Lower lobe of right lung (tissue), 2 donors: ENCODE results near the gene NMNAT3. TPM values are rescaled to one million over a fixed set of nuclear protein-coding genes. Genes with fewer than 3 reads are reported as not detected.

ENCODE experiments used
- ATAC-seq, 2 donors: fragments of 200-7000 bp; cut with Tn5 transposase; one replicate each; pipeline ENCODE4 v1.9.1; 2020 to 2022; ENCODE audit warnings: mild to moderate bottlenecking in 2 of 2, moderate library complexity in 2 of 2
- DNase-seq: peaks from one replicate; pipeline ENCODE4 v3.0.0-alpha.2; 2020
- H3K27ac ChIP-seq: fragments of 200-600 bp; one replicate; pipeline ENCODE4 v1.8.0; 2022
- H3K27me3 ChIP-seq: fragments of 200-600 bp; one replicate; pipeline ENCODE4 v1.8.0; 2022; ENCODE audit warnings: low read depth
- H3K36me3 ChIP-seq: fragments of 200-600 bp; one replicate; pipeline ENCODE4 v1.8.0; 2022; ENCODE audit warnings: mild to moderate bottlenecking
- H3K4me1 ChIP-seq: fragments of 200-600 bp; one replicate; pipeline ENCODE4 v1.8.0; 2022
- H3K4me3 ChIP-seq: fragments of 200-600 bp; one replicate; pipeline ENCODE4 v1.8.0; 2022; ENCODE audit warnings: mild to moderate bottlenecking
- H3K9me3 ChIP-seq: fragments of 200-600 bp; one replicate; pipeline ENCODE4 v1.8.0; 2022
- intact Hi-C: fragments of 100-400 bp; cut with DNase I; formaldehyde crosslinking; loops from one replicate; pipeline ENCODE4 v1.11.0; 2022
- total RNA-seq: library from RNA; stranded (reverse); fragmentation: NEBNext Ultra II Directional; extraction: Animal tissue kit (Norgen Biotek cat#: 25700); gene quantifications from one replicate; pipeline ENCODE4 v1.2.1, GENCODE V29; 2021
- TF ChIP-seq, protein P1 (sequence below): fragments of 200-600 bp; IDR thresholded peaks from one replicate; pipeline ENCODE4 v1.8.0; 2022; ENCODE audit warnings: antibody characterized with exemption, mild to moderate bottlenecking
- donor health status: DM: no; HTN: yes; CAD: no; lungs with severe emphysema.

The NMNAT3 gene
- total RNA-seq, 1 donor from 2014 or later = 5.8 TPM

GRCh38 chr3:139546772-139547171 lies 131.0 kb downstream of the NMNAT3 start:
- no peak for DNase-seq
- no peak for ATAC-seq
- Histone ChIP-seq H3K36me3 (no peaks in the 10 kb centered on the region), H3K27me3 (no peaks in the 10 kb centered on the region), H3K9me3 (no peaks in the 10 kb centered on the region), H3K27ac (no peak overlapping the region), H3K4me1 (no peaks in the 10 kb centered on the region), H3K4me3 (no peak overlapping the region)
- intact Hi-C loops = no loop called here
- TF ChIP-seq, protein P1, sequence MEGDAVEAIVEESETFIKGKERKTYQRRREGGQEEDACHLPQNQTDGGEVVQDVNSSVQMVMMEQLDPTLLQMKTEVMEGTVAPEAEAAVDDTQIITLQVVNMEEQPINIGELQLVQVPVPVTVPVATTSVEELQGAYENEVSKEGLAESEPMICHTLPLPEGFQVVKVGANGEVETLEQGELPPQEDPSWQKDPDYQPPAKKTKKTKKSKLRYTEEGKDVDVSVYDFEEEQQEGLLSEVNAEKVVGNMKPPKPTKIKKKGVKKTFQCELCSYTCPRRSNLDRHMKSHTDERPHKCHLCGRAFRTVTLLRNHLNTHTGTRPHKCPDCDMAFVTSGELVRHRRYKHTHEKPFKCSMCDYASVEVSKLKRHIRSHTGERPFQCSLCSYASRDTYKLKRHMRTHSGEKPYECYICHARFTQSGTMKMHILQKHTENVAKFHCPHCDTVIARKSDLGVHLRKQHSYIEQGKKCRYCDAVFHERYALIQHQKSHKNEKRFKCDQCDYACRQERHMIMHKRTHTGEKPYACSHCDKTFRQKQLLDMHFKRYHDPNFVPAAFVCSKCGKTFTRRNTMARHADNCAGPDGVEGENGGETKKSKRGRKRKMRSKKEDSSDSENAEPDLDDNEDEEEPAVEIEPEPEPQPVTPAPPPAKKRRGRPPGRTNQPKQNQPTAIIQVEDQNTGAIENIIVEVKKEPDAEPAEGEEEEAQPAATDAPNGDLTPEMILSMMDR = no peak

DNA sequence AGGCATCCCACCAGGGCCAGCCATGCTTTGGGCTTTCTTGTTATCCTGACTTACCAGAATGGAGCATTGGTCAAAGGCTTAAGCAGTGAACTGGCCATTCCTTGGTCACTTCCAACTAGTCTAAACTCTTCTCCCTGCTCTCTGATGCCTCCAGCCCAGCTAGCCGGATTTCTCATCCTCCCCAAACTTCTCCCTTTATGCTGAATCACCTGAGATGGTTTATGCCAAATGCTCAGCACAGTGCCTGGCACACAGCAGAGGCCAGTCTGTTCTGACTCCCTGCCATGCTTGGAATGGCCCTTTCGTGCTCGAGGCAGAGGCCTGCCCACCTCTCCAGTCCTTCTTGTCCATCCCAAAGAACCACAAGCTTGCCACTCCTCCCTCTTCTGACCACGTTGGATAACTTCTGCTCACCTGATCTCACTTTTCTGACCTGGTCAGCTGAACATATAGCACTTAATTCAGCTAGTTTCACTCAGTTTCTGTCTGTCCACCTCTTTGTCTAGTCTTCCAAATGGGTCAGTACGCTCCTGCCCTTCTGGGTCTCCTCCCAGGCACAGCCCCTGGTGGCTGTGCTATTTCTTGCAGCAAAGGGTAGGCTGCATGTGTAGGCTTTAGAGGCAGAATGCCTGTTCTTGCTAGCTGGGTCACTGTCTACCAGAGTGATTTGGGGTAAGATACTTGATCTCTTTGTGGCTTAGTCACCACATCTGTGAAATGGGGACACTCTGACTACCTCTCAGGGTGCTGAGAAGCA lies 136.1 kb downstream of the NMNAT3 start:
- H3K36me3 ChIP-seq = no peaks in the 10 kb centered on the region
- DNase-seq = no peak
- ATAC-seq = no peak
- intact Hi-C loops = no loop called here
- no peak overlapping the region for H3K4me3 ChIP-seq
- no peaks in the 10 kb centered on the region for H3K9me3 ChIP-seq
- TF ChIP-seq, protein P1 = no peak
- H3K4me1 ChIP-seq = peaks cover 12% of the 10 kb centered on the region
- no peak overlapping the region for H3K27ac ChIP-seq
- no peaks in the 10 kb centered on the region for H3K27me3 ChIP-seq

GRCh38 chr3:139540651-139541531 lies 136.9 kb downstream of the NMNAT3 start:
- Histone ChIP-seq H3K27me3 (no peaks in the 10 kb centered on the region), H3K36me3 (no peaks in the 10 kb centered on the region), H3K27ac (no peak overlapping the region), H3K4me1 (peaks cover 16% of the 10 kb centered on the region), H3K9me3 (no peaks in the 10 kb centered on the region), H3K4me3 (peak overlapping the region; percentile 66)
- ATAC-seq = no peak
- intact Hi-C loops = no loop called here
- no peak for DNase-seq
- TF ChIP-seq, protein P1 = no peak

DNA sequence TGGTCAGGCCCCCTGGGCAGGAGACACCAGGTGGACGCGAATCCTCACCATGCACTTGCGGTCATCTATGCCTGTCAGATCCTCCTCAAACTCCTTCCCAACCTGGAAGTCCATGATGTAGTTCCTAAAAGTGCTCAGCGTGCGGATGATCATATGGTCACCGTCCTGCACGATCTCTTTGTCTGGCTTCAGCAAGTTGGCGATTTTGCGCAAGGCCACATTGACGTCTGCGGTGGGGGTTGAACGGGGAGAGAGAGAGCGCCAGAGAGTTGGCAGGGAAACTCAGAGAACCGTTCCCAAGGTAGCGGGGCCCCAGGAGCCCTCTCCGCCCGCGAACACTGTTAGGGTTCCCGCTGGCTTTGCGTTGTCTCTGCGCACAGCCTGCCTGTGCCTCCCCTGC lies 139.0 kb downstream of the NMNAT3 start:
- H3K4me3 ChIP-seq = peak overlapping the region; percentile 66
- peaks cover 37% of the 10 kb centered on the region for H3K4me1 ChIP-seq
- no peaks in the 10 kb centered on the region for H3K36me3 ChIP-seq
- DNase-seq = no peak
- TF ChIP-seq, protein P1 = no peak
- intact Hi-C loops = no loop called here
- ATAC-seq = peak in 1 of 2 donors; percentile 2
- H3K27me3 ChIP-seq = no peaks in the 10 kb centered on the region
- H3K9me3 ChIP-seq = no peaks in the 10 kb centered on the region
- no peak overlapping the region for H3K27ac ChIP-seq

DNA sequence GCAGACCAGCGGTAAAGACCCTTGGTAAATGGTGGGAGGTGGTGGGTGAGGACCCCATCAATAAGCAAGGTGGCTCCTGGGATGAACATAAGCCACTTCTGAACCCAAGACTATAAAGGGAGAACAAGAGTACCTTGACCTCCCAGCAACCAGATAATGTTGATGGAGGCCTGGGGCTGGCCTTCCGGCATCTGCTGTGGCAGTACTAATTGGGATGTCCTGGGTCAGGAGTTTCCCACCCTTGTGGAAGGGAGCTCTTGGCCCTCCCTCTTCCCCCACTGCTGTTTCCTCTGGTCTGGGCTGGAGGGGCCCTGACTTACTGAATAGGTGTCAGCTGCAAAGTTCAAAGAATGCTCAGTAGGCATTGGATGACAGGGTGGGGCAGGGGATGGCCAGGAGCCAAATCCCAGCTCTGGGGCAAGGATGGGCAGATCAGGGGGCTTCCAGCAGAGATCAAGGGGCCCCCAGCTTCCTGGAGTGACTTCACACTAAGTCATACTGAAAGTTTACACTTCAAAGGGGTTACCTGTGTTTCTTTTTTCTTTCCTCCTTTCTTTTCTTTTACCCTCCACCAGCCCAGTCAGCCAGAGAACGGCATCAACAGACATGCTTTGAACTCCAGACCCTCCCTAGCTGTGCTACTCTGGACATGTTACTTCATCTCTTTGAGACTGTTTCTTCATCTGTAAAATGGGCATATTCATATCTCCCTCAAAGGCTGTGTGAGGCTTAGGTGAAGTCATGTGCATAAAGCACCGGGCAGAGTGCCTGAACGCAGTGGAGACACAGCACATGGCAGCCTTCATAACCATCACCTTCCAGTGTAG lies 139.8 kb downstream of the NMNAT3 start:
- intact Hi-C loops = no loop called here
- DNase-seq = no peak

More for the DNA sequence above, 139.8 kb downstream of the NMNAT3 start:
- no peaks in the 10 kb centered on the region for H3K36me3 ChIP-seq
- no peak overlapping the region for H3K4me3 ChIP-seq
- peaks cover 44% of the 10 kb centered on the region for H3K4me1 ChIP-seq
- TF ChIP-seq, protein P1 = no peak
- no peak overlapping the region for H3K27ac ChIP-seq
- ATAC-seq = no peak
- H3K27me3 ChIP-seq = no peaks in the 10 kb centered on the region
- no peaks in the 10 kb centered on the region for H3K9me3 ChIP-seq
